A549 (cell line): ENCODE results near the gene APBA1. TPM values are rescaled to one million over a fixed set of nuclear protein-coding genes. Genes with fewer than 3 reads are reported as not detected.

ENCODE experiments used
- ATAC-seq, 2 experiments: fragments of 200-7000 bp in 1 of 2; fragments of >200 bp in 1 of 2; cut with Nextera tagmentation in 1 of 2; cut with Tn5 transposase in 1 of 2; 3 replicates each; pipeline versions ENCODE4 v1.8.0 to v1.9.1; 2018 to 2020; ENCODE audit warnings: mild to moderate bottlenecking in 1 of 2, moderate library complexity in 1 of 2
- CTCF ChIA-PET: fragments of 300-600 bp; sonication (Branson Sonifier 250); formaldehyde crosslinking; extraction: SDS; loops from one replicate; lab custom pipeline; 2021; ENCODE audit warnings: antibody characterized with exemption, inconsistent platforms; lab: Yijun Ruan, JAX
- POLR2A ChIA-PET: fragments of 350-600 bp; formaldehyde crosslinking; extraction: SDS; loops from one replicate; lab custom pipeline; 2021; ENCODE audit warnings: antibody characterized with exemption, inconsistent platforms; lab: Yijun Ruan, JAX
- DNase-seq, 2 experiments: peaks; one replicate each; pipeline versions ENCODE4 v3.0.0 to v3.0.0-alpha.2; 2011 to 2016; ENCODE audit warnings: low read depth in 1 of 2, low spot score in 1 of 2
- FAIRE-seq: peaks from 2 replicates; lab custom pipeline; 2011; peaks lifted over from hg19 to GRCh38; lab: Jason Lieb, UNC
- H3K27ac ChIP-seq, 2 experiments: fragments of >200 bp; sonication (Bioruptor Twin); formaldehyde crosslinking; 3 replicates each; pipeline ENCODE4 v1.5.1; 2016 to 2017
- H3K4me1 ChIP-seq: fragments of >200 bp; sonication (Bioruptor Twin); formaldehyde crosslinking; 3 replicates; pipeline ENCODE4 v1.6.1; 2016
- H3K4me2 ChIP-seq: fragments of >200 bp; sonication (Bioruptor Twin); formaldehyde crosslinking; 3 replicates; pipeline ENCODE4 v1.6.1; 2016
- H3K4me3 ChIP-seq: fragments of >200 bp; sonication (Bioruptor Twin); formaldehyde crosslinking; 3 replicates; pipeline ENCODE4 v1.5.1; 2016
- H3K9me3 ChIP-seq: fragments of >200 bp; sonication (Bioruptor Twin); formaldehyde crosslinking; 3 replicates; pipeline ENCODE4 v1.6.1; 2016
- BCL3 ChIP-seq: fragments of >200 bp; sonication (Bioruptor Twin); formaldehyde crosslinking; IDR thresholded peaks from 3 replicates; pipeline ENCODE4 v1.6.1; 2016
- BHLHE40 ChIP-seq: IDR thresholded peaks from 2 replicates; pipeline ENCODE4 v1.6.1; 2012; ENCODE audit warnings: low read depth, low read length, inconsistent platforms
- CEBPB ChIP-seq, 2 experiments: fragments of >200 bp in 1 of 2; sonication (Bioruptor Twin) in 1 of 2; formaldehyde crosslinking in 1 of 2; IDR thresholded peaks; 2 replicates each; pipeline ENCODE4 v1.6.1; 2012 to 2016
- CHD2 ChIP-seq: fragments of 150-350 bp; IDR thresholded peaks from 2 replicates; pipeline ENCODE4 v1.6.1; 2014; ENCODE audit warnings: low read length; ENCODE audit not compliant: partially characterized antibody
- CHD4 ChIP-seq: fragments of 200-600 bp; sonication (generic); IDR thresholded peaks from 2 replicates; pipeline ENCODE4 v1.6.1; 2016; ENCODE audit warnings: antibody characterized with exemption, mild to moderate bottlenecking, borderline replicate concordance
- CTCF ChIP-seq: fragments of >200 bp; sonication (Bioruptor Twin); formaldehyde crosslinking; IDR thresholded peaks from 3 replicates; pipeline ENCODE4 v1.5.1; 2016
- EP300 ChIP-seq, 2 experiments: fragments of >200 bp; sonication (Bioruptor Twin); formaldehyde crosslinking; IDR thresholded peaks; 2 replicates in 1 of 2; 3 replicates in 1 of 2; pipeline ENCODE4 v1.6.1; 2016 to 2017
- HOXA7 ChIP-seq: fragments of 250-450 bp; sonication (Bioruptor Pico); IDR thresholded peaks from 2 replicates; pipeline ENCODE4 v1.5.0; 2020; ENCODE audit warnings: mild to moderate bottlenecking, moderate library complexity
- HOXB5 ChIP-seq: fragments of 250-450 bp; sonication (Bioruptor Pico); IDR thresholded peaks from 2 replicates; pipeline ENCODE4 v1.5.0; 2020; ENCODE audit warnings: mild to moderate bottlenecking, moderate library complexity
- MAX ChIP-seq: IDR thresholded peaks from 2 replicates; pipeline ENCODE4 v1.6.1; 2012
- NR3C1 ChIP-seq: fragments of >200 bp; sonication (Bioruptor Twin); formaldehyde crosslinking; IDR thresholded peaks from 3 replicates; pipeline ENCODE4 v1.6.1; 2017
- PBX3 ChIP-seq: IDR thresholded peaks from 2 replicates; pipeline ENCODE4 v1.6.1; 2012
- POLR2AphosphoS2 ChIP-seq: conservative IDR thresholded peaks from 2 replicates; pipeline ENCODE4 v1.6.1; 2012; ENCODE audit warnings: low read length, improper control_type of control experiment, inconsistent platforms
- RARB ChIP-seq: fragments of 250-450 bp; sonication (Bioruptor Pico); IDR thresholded peaks from 2 replicates; pipeline ENCODE4 v1.8.0; 2021; ENCODE audit warnings: mild to moderate bottlenecking, moderate library complexity
- RNF2 ChIP-seq: fragments of 200-600 bp; sonication (generic); IDR thresholded peaks from 2 replicates; pipeline ENCODE4 v1.6.1; 2016; ENCODE audit warnings: low read depth, mild to moderate bottlenecking, antibody characterized with exemption, moderate library complexity, borderline replicate concordance
- SREBF2 ChIP-seq: fragments of 450-650 bp; IDR thresholded peaks from 2 replicates; pipeline ENCODE4 v1.6.1; 2014; ENCODE audit warnings: mild to moderate bottlenecking, moderate library complexity
- TFCP2L1 ChIP-seq: fragments of 250-450 bp; sonication (Bioruptor Pico); IDR thresholded peaks from 2 replicates; pipeline ENCODE4 v1.5.0; 2021; ENCODE audit warnings: mild to moderate bottlenecking
- TP53 ChIP-seq: fragments of 250-450 bp; sonication (Bioruptor Pico); IDR thresholded peaks from 2 replicates; pipeline ENCODE4 v1.5.0; 2021; ENCODE audit warnings: mild to moderate bottlenecking, moderate library complexity
- ZC3H11A ChIP-seq: fragments of 450-650 bp; IDR thresholded peaks from 2 replicates; pipeline ENCODE4 v1.6.1; 2014; ENCODE audit warnings: antibody characterized with exemption, mild to moderate bottlenecking
- WGBS: methylation state at CpG from one replicate; pipeline ENCODE4 v1.1.6; 2017; ENCODE audit errors: missing lambda C conversion rate; 5-methylcytosine and 5-hydroxymethylcytosine counted together
- polyA minus RNA-seq: library from RNA; depleted of rRNA, polyadenylated mRNA; stranded (reverse); fragments of >200 nt; gene quantifications from 2 replicates; pipeline ENCODE4 v1.2.3, GENCODE V29; 2011; rRNA and poly(A)+ RNA removed
- polyA plus RNA-seq, 4 experiments: library from polyadenylated mRNA; depleted of rRNA in 3 of 4; stranded (reverse); fragments of >200 nt; fragmentation: RNase III in 1 of 4; extraction: RNeasy Plus Mini Kit Qiagen cat#74134 plus additional on column Dnase treatment in 1 of 4; gene quantifications; 2 replicates in 3 of 4; 3 replicates in 1 of 4; pipeline ENCODE4 v1.2.3, GENCODE V29; 2011 to 2017

APBA1 gene
- polyA plus RNA-seq (2011; rRNA removed): 1.6 and 1.9 TPM in 2 replicates
- 0.32 and 0.44 TPM in 2 replicates for polyA plus RNA-seq (2012; cell fraction: cytosol; rRNA removed)
- 0.16 and 0.17 TPM in 2 replicates for polyA plus RNA-seq (2012; cell fraction: nucleus; rRNA removed)
- 0.21 to 0.34 TPM (median 0.22 TPM) in 3 replicates for polyA plus RNA-seq (2017; fragmentation: RNase III; extraction: RNeasy Plus Mini Kit Qiagen cat#74134 plus additional on column Dnase treatment)
- polyA minus RNA-seq: 2.2 and 3.0 TPM in 2 replicates

DNA sequence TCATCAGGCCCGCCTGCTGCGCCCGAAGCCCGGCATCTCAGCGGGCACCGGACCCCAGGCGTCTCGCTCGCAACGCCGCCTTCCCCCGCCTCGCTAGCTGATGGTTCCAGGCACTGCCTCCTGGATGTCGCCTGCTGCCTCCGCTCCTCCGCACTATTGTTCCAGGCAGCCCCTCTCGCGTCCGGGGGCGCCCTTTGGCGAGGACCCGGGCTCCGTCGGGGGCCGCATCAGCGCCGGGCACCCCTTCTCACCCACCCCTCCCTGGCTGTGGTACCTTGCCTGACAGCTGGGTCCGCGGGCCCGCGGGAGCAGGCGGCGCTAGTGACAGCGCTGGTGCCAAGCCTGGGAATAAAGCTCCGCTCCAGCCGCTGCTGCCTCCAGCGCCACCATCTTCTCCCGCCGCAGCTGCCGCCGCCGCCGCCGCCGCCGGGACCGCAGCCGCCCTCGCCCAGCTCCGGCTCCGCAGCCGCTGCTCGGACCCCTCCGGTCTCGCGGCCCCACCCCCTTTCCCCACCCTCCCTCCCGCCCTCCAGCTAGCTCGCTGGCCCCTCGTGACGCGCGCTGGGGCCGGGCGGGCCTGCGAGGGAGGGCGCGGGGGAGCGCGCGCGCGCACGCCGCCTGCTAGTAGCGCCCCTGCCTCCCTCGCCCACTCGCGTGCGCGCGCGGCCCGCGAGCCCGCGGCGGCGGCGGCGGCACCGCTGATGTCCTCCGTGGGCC is at the start of gene APBA1:
Gene APBA1, minus strand, starts transcription at position 493 of the 717 bp plus-strand sequence.
- Histone ChIP-seq H3K9me3 (no peaks in the 10 kb centered on the region), H3K4me2 (peak within 1 kb of the TSS; percentile 100), H3K27ac (peak within 1 kb of the TSS; percentile 53 to 84; a peak in 5 of 6 replicates), H3K4me3 (peak within 1 kb of the TSS; percentile 73), H3K4me1 (no peaks in the 10 kb centered on the region)
- 0% methylated on average over 1 of the region's 92 CpGs for WGBS
- TF ChIP-seq RNF2 (peak; percentile 67; the same call in 1 of the 2 replicates), ZC3H11A (no peak)
- ChIA-PET CTCF (interaction anchor here (0.6 to 4.1 kb wide), 33 partner anchors 12 to 1333 kb away, joined by 3 to 39 read pairs (median 6); partner anchors contain the start of gene PTAR1), POLR2A (no interaction called here)
- FAIRE-seq (no peak), DNase-seq (peak; percentile 7 to 23), ATAC-seq (peak; percentile 73 to 77)

GRCh38 chr9:69719983-69720382 is 47.8 kb upstream of the APBA1 start:
- no peaks in the 10 kb centered on the region for H3K4me1 ChIP-seq
- TF ChIP-seq POLR2AphosphoS2: no peak
- no peak for TF ChIP-seq EP300 (IDR thresholded peaks at IDR 0.05)
- TF ChIP-seq TFCP2L1 (CRISPR knock-in tag): no peak
- TF ChIP-seq CEBPB (IDR thresholded peaks at IDR 0.05): no peak
- no peak for TF ChIP-seq HOXB5 (CRISPR knock-in tag)
- TF ChIP-seq HOXA7 (CRISPR knock-in tag): no peak
- no peak for TF ChIP-seq TP53 (CRISPR knock-in tag)
- TF ChIP-seq CTCF: no peak
- no peak for TF ChIP-seq NR3C1
- no peak for TF ChIP-seq SREBF2
- no peak for TF ChIP-seq CHD2
- no peak for TF ChIP-seq PBX3
- no peak for TF ChIP-seq BCL3
- TF ChIP-seq BHLHE40: no peak
- TF ChIP-seq CHD4: no peak
- TF ChIP-seq ZC3H11A: no peak
- TF ChIP-seq MAX: no peak
- no peak for TF ChIP-seq RARB (CRISPR knock-in tag)
- no peaks in the 10 kb centered on the region for H3K9me3 ChIP-seq
- DNase-seq: no peak
- no peak overlapping the region for H3K4me2 ChIP-seq
- ChIA-PET CTCF (interaction anchor here (1.5 kb wide), 1 partner anchor 392 kb away, joined by 3 read pairs; no protein-coding TSS in a partner anchor), POLR2A (no interaction called here)
- no peak overlapping the region for H3K4me3 ChIP-seq
- no peak for ATAC-seq
- 91% methylated on average over 2 of the region's 2 CpGs for WGBS
- FAIRE-seq: no peak
- H3K27ac ChIP-seq: no peak overlapping the region
